Measurements from ENCODE around the gene CDH23.

Gene CDH23

GRCh38 chr10:71632200-71632820 is 235.6 kb downstream of the CDH23 start:
- DNase-seq, result no peak

GRCh38 chr10:71632896-71633600 is 236.3 kb downstream of the CDH23 start:
- no peak for DNase-seq

- DNase-seq, result no peak
Observed at GRCh38 chr10:71633920-71634319, 237.2 kb downstream of the CDH23 start.

GRCh38 chr10:71634531-71635164 is 237.9 kb downstream of the CDH23 start:
- no peak for DNase-seq

GRCh38 chr10:71635251-71635866 is 238.6 kb downstream of the CDH23 start:
- DNase-seq, result no peak

GRCh38 chr10:71635867-71636266 is 239.1 kb downstream of the CDH23 start:
- no peak for DNase-seq

GRCh38 chr10:71636588-71636987 is 239.9 kb downstream of the CDH23 start:
- DNase-seq, result no peak

- no peak for DNase-seq
Observed at GRCh38 chr10:71637305-71637704, 240.6 kb downstream of the CDH23 start.

GRCh38 chr10:71638064-71638821 is 241.5 kb downstream of the CDH23 start:
- DNase-seq, result no peak

GRCh38 chr10:71638822-71639719 is 242.4 kb downstream of the CDH23 start:
- no peak for DNase-seq

- no peak for DNase-seq
Observed at GRCh38 chr10:71640607-71641006, 243.9 kb downstream of the CDH23 start.

GRCh38 chr10:71641449-71641848 is 244.7 kb downstream of the CDH23 start:
- no peak for DNase-seq

GRCh38 chr10:71641986-71642385 is 245.3 kb downstream of the CDH23 start:
- no peak for DNase-seq

GRCh38 chr10:71643904-71644303 is 247.2 kb downstream of the CDH23 start:
- DNase-seq, result no peak

- DNase-seq, result no peak
Observed at GRCh38 chr10:71644307-71645180, 247.8 kb downstream of the CDH23 start.

GRCh38 chr10:71645185-71645584 is 248.5 kb downstream of the CDH23 start:
- no peak for DNase-seq

- no peak for DNase-seq
Observed at GRCh38 chr10:71646037-71646436, 249.3 kb downstream of the CDH23 start.

GRCh38 chr10:71646592-71647292 is 250.0 kb downstream of the CDH23 start:
- DNase-seq, result no peak

- DNase-seq, result no peak
Observed at GRCh38 chr10:71647526-71648253, 251.0 kb downstream of the CDH23 start.
